A549 (cell line): ENCODE data around the gene CCDC61. TPM values are rescaled to one million over a fixed set of nuclear protein-coding genes. Genes with fewer than 3 reads are reported as not detected.

Experiments used
- ATAC-seq, 2 experiments: fragments of 200-7000 bp in 1 of 2; fragments of >200 bp in 1 of 2; cut with Nextera tagmentation in 1 of 2; cut with Tn5 transposase in 1 of 2; 3 replicates each; pipeline versions ENCODE4 v1.8.0 to v1.9.1; 2018 to 2020; ENCODE audit warnings: mild to moderate bottlenecking in 1 of 2, moderate library complexity in 1 of 2
- CTCF ChIA-PET: fragments of 300-600 bp; sonication (Branson Sonifier 250); formaldehyde crosslinking; extraction: SDS; loops from one replicate; lab custom pipeline; 2021; ENCODE audit warnings: antibody characterized with exemption, inconsistent platforms; lab: Yijun Ruan, JAX
- POLR2A ChIA-PET: fragments of 350-600 bp; formaldehyde crosslinking; extraction: SDS; loops from one replicate; lab custom pipeline; 2021; ENCODE audit warnings: antibody characterized with exemption, inconsistent platforms; lab: Yijun Ruan, JAX
- DNase-seq, 2 experiments: peaks; one replicate each; pipeline versions ENCODE4 v3.0.0 to v3.0.0-alpha.2; 2011 to 2016; ENCODE audit warnings: low read depth in 1 of 2, low spot score in 1 of 2
- FAIRE-seq: peaks from 2 replicates; lab custom pipeline; 2011; peaks lifted over from hg19 to GRCh38; lab: Jason Lieb, UNC
- H3K27ac ChIP-seq, 2 experiments: fragments of >200 bp; sonication (Bioruptor Twin); formaldehyde crosslinking; 3 replicates each; pipeline ENCODE4 v1.5.1; 2016 to 2017
- H3K4me1 ChIP-seq: fragments of >200 bp; sonication (Bioruptor Twin); formaldehyde crosslinking; 3 replicates; pipeline ENCODE4 v1.6.1; 2016
- H3K4me2 ChIP-seq: fragments of >200 bp; sonication (Bioruptor Twin); formaldehyde crosslinking; 3 replicates; pipeline ENCODE4 v1.6.1; 2016
- H3K4me3 ChIP-seq: fragments of >200 bp; sonication (Bioruptor Twin); formaldehyde crosslinking; 3 replicates; pipeline ENCODE4 v1.5.1; 2016
- H3K9me3 ChIP-seq: fragments of >200 bp; sonication (Bioruptor Twin); formaldehyde crosslinking; 3 replicates; pipeline ENCODE4 v1.6.1; 2016
- BCL3 ChIP-seq: fragments of >200 bp; sonication (Bioruptor Twin); formaldehyde crosslinking; IDR thresholded peaks from 3 replicates; pipeline ENCODE4 v1.6.1; 2016
- CBX2 ChIP-seq: fragments of 200-600 bp; sonication (generic); IDR thresholded peaks from 2 replicates; pipeline ENCODE4 v1.6.1; 2016; ENCODE audit warnings: low read depth, mild to moderate bottlenecking, borderline replicate concordance
- CHD2 ChIP-seq: fragments of 150-350 bp; IDR thresholded peaks from 2 replicates; pipeline ENCODE4 v1.6.1; 2014; ENCODE audit warnings: low read length; ENCODE audit not compliant: partially characterized antibody
- CHD4 ChIP-seq: fragments of 200-600 bp; sonication (generic); IDR thresholded peaks from 2 replicates; pipeline ENCODE4 v1.6.1; 2016; ENCODE audit warnings: antibody characterized with exemption, mild to moderate bottlenecking, borderline replicate concordance
- CTCF ChIP-seq: fragments of >200 bp; sonication (Bioruptor Twin); formaldehyde crosslinking; IDR thresholded peaks from 3 replicates; pipeline ENCODE4 v1.5.1; 2016
- EHF ChIP-seq: fragments of 250-450 bp; sonication (Bioruptor Pico); IDR thresholded peaks from 2 replicates; pipeline ENCODE4 v1.5.0; 2020; ENCODE audit warnings: mild to moderate bottlenecking
- ELK1 ChIP-seq: fragments of 150-350 bp; IDR thresholded peaks from 2 replicates; pipeline ENCODE4 v1.6.1; 2014; ENCODE audit warnings: low read depth, mild to moderate bottlenecking, low read length
- EP300 ChIP-seq, 2 experiments: fragments of >200 bp; sonication (Bioruptor Twin); formaldehyde crosslinking; IDR thresholded peaks; 2 replicates in 1 of 2; 3 replicates in 1 of 2; pipeline ENCODE4 v1.6.1; 2016 to 2017
- FOXS1 ChIP-seq: fragments of 250-450 bp; sonication (Bioruptor Pico); IDR thresholded peaks from 2 replicates; pipeline ENCODE4 v1.5.0; 2020; ENCODE audit warnings: mild to moderate bottlenecking, moderate library complexity
- HOXB13 ChIP-seq: fragments of 250-450 bp; sonication (Bioruptor Pico); IDR thresholded peaks from 2 replicates; pipeline ENCODE4 v1.5.0; 2020; ENCODE audit warnings: low read depth, mild to moderate bottlenecking, moderate library complexity
- JUN ChIP-seq, 2 experiments: fragments of >200 bp; sonication (Bioruptor Twin); formaldehyde crosslinking; IDR thresholded peaks; 2 replicates in 1 of 2; 3 replicates in 1 of 2; pipeline ENCODE4 v1.6.1; 2016 to 2017
- MAFK ChIP-seq: fragments of 450-650 bp; IDR thresholded peaks from 2 replicates; pipeline ENCODE4 v1.6.1; 2014; ENCODE audit not compliant: partially characterized antibody
- MAX ChIP-seq: IDR thresholded peaks from 2 replicates; pipeline ENCODE4 v1.6.1; 2012
- MAZ ChIP-seq: fragments of 150-350 bp; IDR thresholded peaks from 2 replicates; pipeline ENCODE4 v1.6.1; 2014; ENCODE audit warnings: antibody characterized with exemption, low read depth, low read length, borderline replicate concordance
- NPAS2 ChIP-seq: fragments of 250-450 bp; sonication (Bioruptor Pico); IDR thresholded peaks from 2 replicates; pipeline ENCODE4 v1.8.0; 2022; ENCODE audit warnings: mild to moderate bottlenecking, moderate library complexity, borderline replicate concordance
- NR3C1 ChIP-seq: fragments of >200 bp; sonication (Bioruptor Twin); formaldehyde crosslinking; IDR thresholded peaks from 3 replicates; pipeline ENCODE4 v1.6.1; 2017
- PBX3 ChIP-seq: IDR thresholded peaks from 2 replicates; pipeline ENCODE4 v1.6.1; 2012
- PHF8 ChIP-seq: fragments of 200-600 bp; sonication (generic); IDR thresholded peaks from 2 replicates; pipeline ENCODE4 v1.6.1; 2016; ENCODE audit warnings: low read depth, mild to moderate bottlenecking, antibody characterized with exemption, moderate library complexity, borderline replicate concordance
- POLR2A ChIP-seq: IDR thresholded peaks from 2 replicates; pipeline ENCODE4 v1.6.1; 2012; ENCODE audit warnings: mild to moderate bottlenecking, low read length
- RAD21 ChIP-seq, 2 experiments: fragments of >200 bp in 1 of 2; sonication (Bioruptor Twin) in 1 of 2; formaldehyde crosslinking in 1 of 2; IDR thresholded peaks in 1 of 2; conservative IDR thresholded peaks in 1 of 2; 2 replicates in 1 of 2; 3 replicates in 1 of 2; pipeline ENCODE4 v1.6.1; 2012 to 2018; ENCODE audit warnings: inconsistent platforms in 1 of 2
- RCOR1 ChIP-seq: fragments of 150-350 bp; IDR thresholded peaks from 2 replicates; pipeline ENCODE4 v1.6.1; 2014; ENCODE audit warnings: antibody characterized with exemption, low read length, low read depth
- REST ChIP-seq: fragments of 200-600 bp; sonication (generic); IDR thresholded peaks from 2 replicates; pipeline ENCODE4 v1.6.1; 2016; ENCODE audit warnings: antibody characterized with exemption, mild to moderate bottlenecking, moderate library complexity
- RFX5 ChIP-seq: fragments of 450-650 bp; IDR thresholded peaks from 2 replicates; pipeline ENCODE4 v1.7.1; 2014; ENCODE audit warnings: antibody characterized with exemption, mild to moderate bottlenecking, moderate library complexity
- RNF2 ChIP-seq: fragments of 200-600 bp; sonication (generic); IDR thresholded peaks from 2 replicates; pipeline ENCODE4 v1.6.1; 2016; ENCODE audit warnings: low read depth, mild to moderate bottlenecking, antibody characterized with exemption, moderate library complexity, borderline replicate concordance
- SMC3 ChIP-seq: fragments of >200 bp; sonication (Bioruptor Twin); formaldehyde crosslinking; IDR thresholded peaks from 3 replicates; pipeline ENCODE4 v1.6.1; 2018; ENCODE audit warnings: inconsistent platforms
- TP53 ChIP-seq: fragments of 250-450 bp; sonication (Bioruptor Pico); IDR thresholded peaks from 2 replicates; pipeline ENCODE4 v1.5.0; 2021; ENCODE audit warnings: mild to moderate bottlenecking, moderate library complexity
- USF2 ChIP-seq: fragments of 450-650 bp; IDR thresholded peaks from 2 replicates; pipeline ENCODE4 v1.6.1; 2014; ENCODE audit warnings: antibody characterized with exemption
- ZC3H11A ChIP-seq: fragments of 450-650 bp; IDR thresholded peaks from 2 replicates; pipeline ENCODE4 v1.6.1; 2014; ENCODE audit warnings: antibody characterized with exemption, mild to moderate bottlenecking
- ZSCAN20 ChIP-seq: fragments of 250-450 bp; sonication (Bioruptor Pico); IDR thresholded peaks from 2 replicates; pipeline ENCODE4 v1.8.0; 2022; ENCODE audit warnings: mild to moderate bottlenecking, moderate library complexity
- WGBS: methylation state at CpG from one replicate; pipeline ENCODE4 v1.1.6; 2017; ENCODE audit errors: missing lambda C conversion rate; 5-methylcytosine and 5-hydroxymethylcytosine counted together
- polyA minus RNA-seq: library from RNA; depleted of rRNA, polyadenylated mRNA; stranded (reverse); fragments of >200 nt; gene quantifications from 2 replicates; pipeline ENCODE4 v1.2.3, GENCODE V29; 2011; rRNA and poly(A)+ RNA removed
- polyA plus RNA-seq, 4 experiments: library from polyadenylated mRNA; depleted of rRNA in 3 of 4; stranded (reverse); fragments of >200 nt; fragmentation: RNase III in 1 of 4; extraction: RNeasy Plus Mini Kit Qiagen cat#74134 plus additional on column Dnase treatment in 1 of 4; gene quantifications; 2 replicates in 3 of 4; 3 replicates in 1 of 4; pipeline ENCODE4 v1.2.3, GENCODE V29; 2011 to 2017

The CCDC61 gene
- polyA plus RNA-seq (2011; rRNA removed) (3.2 and 4.1 TPM in 2 replicates), polyA plus RNA-seq (2017; fragmentation: RNase III; extraction: RNeasy Plus Mini Kit Qiagen cat#74134 plus additional on column Dnase treatment) (6.9 to 9.0 TPM (median 8.2 TPM) in 3 replicates), polyA minus RNA-seq (6.7 and 11.7 TPM in 2 replicates)
- polyA plus RNA-seq (2012; cell fraction: cytosol; rRNA removed) = 6.9 and 8.2 TPM in 2 replicates
- 17.3 and 20.1 TPM in 2 replicates for polyA plus RNA-seq (2012; cell fraction: nucleus; rRNA removed)

- CTCF ChIA-PET = interaction anchor here (0.9 to 7.2 kb wide), 13 partner anchors 13 to 534 kb away, joined by 3 to 67 read pairs (median 5); partner anchors contain the start of gene MYPOP
- ATAC-seq = peak; percentile 96 to 98
- FAIRE-seq = peak; percentile 100
- TF ChIP-seq TP53 (no peak), RFX5 (no peak), USF2 (peak; percentile 92), RNF2 (no peak), PHF8 (peak; percentile 81; the same call in 1 of the 2 replicates), ZSCAN20 (CRISPR knock-in tag) (no peak), FOXS1 (no peak), EP300 (IDR thresholded peaks at IDR 0.05) (no peak), CHD2 (peak; percentile 57), NPAS2 (no peak), MAZ (peak; percentile 94), MAFK (no peak), NR3C1 (no peak), PBX3 (peak; percentile 98; the same call in 1 of the 2 replicates), HOXB13 (CRISPR knock-in tag) (no peak), ELK1 (no peak), RCOR1 (no peak), POLR2A (peak; percentile 93), CBX2 (no peak), BCL3 (peak; percentile 79), ZC3H11A (no peak), REST (no peak), RAD21 (conservative IDR thresholded peaks at IDR 0.05 in 1 of 2, IDR thresholded peaks at IDR 0.05 in 1 of 2) (no peak), SMC3 (no peak), EHF (CRISPR knock-in tag) (no peak), CTCF (no peak), CHD4 (no peak), JUN (IDR thresholded peaks at IDR 0.05) (peak in 1 of 2 experiments; percentile 78; a peak in 1 of 5 replicates), MAX (peak; percentile 96)
Measured at GRCh38 chr19:45994998-45995714, at the start of gene CCDC61. Gene CCDC61 (plus strand): TSS chr19:45995467. CDS start chr19:46003019, 7,552 bp downstream.

More at GRCh38 chr19:45994998-45995714, at the start of gene CCDC61:
- Histone ChIP-seq H3K9me3 (no peaks in the 10 kb centered on the region), H3K27ac (peak within 1 kb of the TSS; percentile 72 to 88), H3K4me1 (peaks cover 5% of the 10 kb centered on the region), H3K4me2 (peak within 1 kb of the TSS; percentile 87), H3K4me3 (peak within 1 kb of the TSS; percentile 57)
- under 1% methylated on average over 34 of the region's 34 CpGs for WGBS
- DNase-seq = peak; percentile 99 to 100
- POLR2A ChIA-PET = interaction anchor here (0.5 to 1.6 kb wide), 16 partner anchors 10 to 213 kb away, joined by 3 to 8 read pairs (median 4); partner anchors contain the start of genes DMPK, IRF2BP1 and MYPOP
